SIG-M5 (cell line): ENCODE results near the gene CTF1.
A peak's percentile ranks its signal among the peaks of the same experiment; 100 is the strongest.
"Not testable (repeated sequence)": the region's sequence is repeated elsewhere in the genome, so short reads cannot be mapped to it uniquely, and the experiment has no call there.

Experiments
- DNase-seq: peaks from one replicate; lab custom pipeline; 2025; lab: John Stamatoyannopoulos, UW

The CTF1 gene

GRCh38 chr16:30930160-30930571, 33.8 kb downstream of the CTF1 start:
- no peak for DNase-seq

- no peak for DNase-seq
Observed at GRCh38 chr16:30931068-30931650, 34.7 kb downstream of the CTF1 start.

GRCh38 chr16:30934827-30935557, 38.6 kb downstream of the CTF1 start:
- DNase-seq, result peak; percentile 11

- DNase-seq, result no peak
Observed at GRCh38 chr16:30937692-30938091, 41.3 kb downstream of the CTF1 start.

- not testable (repeated sequence) for DNase-seq
Observed at GRCh38 chr16:30939571-30939970, 43.2 kb downstream of the CTF1 start.

GRCh38 chr16:30941600-30942425, 45.4 kb downstream of the CTF1 start:
- DNase-seq, result no peak

- DNase-seq, result no peak
Observed at GRCh38 chr16:30942426-30942806, 46.0 kb downstream of the CTF1 start.

GRCh38 chr16:30944352-30944751, 47.9 kb downstream of the CTF1 start:
- DNase-seq, result no peak

GRCh38 chr16:30946671-30947540, 50.5 kb downstream of the CTF1 start:
- DNase-seq, result no peak

- no peak for DNase-seq
Observed at GRCh38 chr16:30947541-30947858, 51.1 kb downstream of the CTF1 start.

- no peak for DNase-seq
Observed at GRCh38 chr16:30947859-30948666, 51.6 kb downstream of the CTF1 start.

- DNase-seq, result peak; percentile 29
Observed at GRCh38 chr16:30948667-30949649, 52.5 kb downstream of the CTF1 start, which contains the start of gene ORAI3. TSS of gene ORAI3 (plus strand) at chr16:30949068. CDS start at chr16:30949290, 222 bp downstream.

- DNase-seq, result no peak
Observed at GRCh38 chr16:30949650-30950515, 53.5 kb downstream of the CTF1 start.

GRCh38 chr16:30950516-30951065, 54.2 kb downstream of the CTF1 start:
- no peak for DNase-seq

- DNase-seq, result no peak
Observed at GRCh38 chr16:30951193-30951592, 54.8 kb downstream of the CTF1 start.

GRCh38 chr16:30951750-30952149, 55.3 kb downstream of the CTF1 start:
- no peak for DNase-seq

GRCh38 chr16:30953111-30953510, 56.7 kb downstream of the CTF1 start:
- no peak for DNase-seq
